ENCODE measurements around the gene CALHM6. TPM values are rescaled to one million over a fixed set of nuclear protein-coding genes. Genes with fewer than 3 reads are reported as not detected.

CALHM6 gene
- polyA plus RNA-seq, 1 of the 3 experiments (the other 2 are of a cell fraction): 0.51 TPM

- H3K4me1 ChIP-seq (ENCODE audit: control insufficient read depth in 1 of 2, insufficient read depth in 2 of 2, low read depth in 1 of 2, low read length in 1 of 2): no peaks in the 10 kb centered on the region; a peak in 1 of 4 replicates
- H2AFZ ChIP-seq (ENCODE audit: low read depth): no peak overlapping the region
- peaks cover 2% of the 10 kb centered on the region for H3F3A ChIP-seq (replicated peaks; ENCODE audit: insufficient read depth)
- no peak for DNase-seq
- no peaks in the 10 kb centered on the region for H3K9me3 ChIP-seq
- no peaks in the 10 kb centered on the region for H4K20me1 ChIP-seq (ENCODE audit: insufficient read depth)
- no peak overlapping the region for H3K4me2 ChIP-seq
- no peaks in the 10 kb centered on the region for H3K9me2 ChIP-seq
- H3K79me2 ChIP-seq (ENCODE audit: insufficient read depth): no peaks in the 10 kb centered on the region
- H3K4me3 ChIP-seq (ENCODE audit: low read depth in 2 of 2, low read length in 1 of 2): no peak overlapping the region
- H3K9ac ChIP-seq: no peak overlapping the region
- H3K36me3 ChIP-seq (replicated peaks in 1 of 2; ENCODE audit: control insufficient read depth in 1 of 2, insufficient read depth in 2 of 2, low read length in 1 of 2): no peaks in the 10 kb centered on the region
- POLR2A ChIA-PET: no interaction called here
- no peaks in the 10 kb centered on the region for H3K27me3 ChIP-seq (ENCODE audit: insufficient read depth)
- no peak for TF ChIP-seq USF1 (IDR thresholded peaks at IDR 0.05; ENCODE audit: borderline replicate concordance, low read depth)
- CTCF ChIA-PET: no interaction called here
- WGBS (ENCODE audit: low lambda C conversion rate): 91% methylated on average over 2 of the region's 2 CpGs
- no peak overlapping the region for H3K27ac ChIP-seq (ENCODE audit: low read depth in 2 of 2, low read length in 1 of 2)
Observed at GRCh38 chr6:116452531-116452930, 8.6 kb upstream of the CALHM6 start.

GRCh38 chr6:116456106-116456505 lies 5.1 kb upstream of the CALHM6 start:
- CTCF ChIA-PET: no interaction called here
- WGBS (ENCODE audit: low lambda C conversion rate): 68% methylated on average over 3 of the region's 3 CpGs
- H4K20me1 ChIP-seq (ENCODE audit: insufficient read depth): no peaks in the 10 kb centered on the region
- no peak overlapping the region for H3K4me3 ChIP-seq (ENCODE audit: low read depth in 2 of 2, low read length in 1 of 2)
- H3K9me2 ChIP-seq: no peaks in the 10 kb centered on the region
- no peak overlapping the region for H3K9ac ChIP-seq
- H3K27me3 ChIP-seq (ENCODE audit: insufficient read depth): no peaks in the 10 kb centered on the region
- no peak for DNase-seq
- H3K27ac ChIP-seq (ENCODE audit: low read depth in 2 of 2, low read length in 1 of 2): no peak overlapping the region
- TF ChIP-seq FOXJ3 (CRISPR knock-in tag; IDR thresholded peaks at IDR 0.05): no peak
- no peak for TF ChIP-seq TEAD4 (IDR thresholded peaks at IDR 0.05; ENCODE audit: borderline replicate concordance, insufficient read depth)
- TF ChIP-seq CHD2 (IDR thresholded peaks at IDR 0.05; ENCODE audit: low read length, partially characterized antibody): no peak
- no peak for TF ChIP-seq SIN3A (IDR thresholded peaks at IDR 0.05; ENCODE audit: borderline replicate concordance, low read depth, low read length)
- no peaks in the 10 kb centered on the region for H3K9me3 ChIP-seq
- POLR2A ChIA-PET: no interaction called here
- H2AFZ ChIP-seq (ENCODE audit: low read depth): no peak overlapping the region
- H3K79me2 ChIP-seq (ENCODE audit: insufficient read depth): no peaks in the 10 kb centered on the region
- H3K4me2 ChIP-seq: no peak overlapping the region
- no peaks in the 10 kb centered on the region for H3F3A ChIP-seq (replicated peaks; ENCODE audit: insufficient read depth)
- no peaks in the 10 kb centered on the region for H3K36me3 ChIP-seq (replicated peaks in 1 of 2; ENCODE audit: control insufficient read depth in 1 of 2, insufficient read depth in 2 of 2, low read length in 1 of 2)
- H3K4me1 ChIP-seq (ENCODE audit: control insufficient read depth in 1 of 2, insufficient read depth in 2 of 2, low read depth in 1 of 2, low read length in 1 of 2): no peaks in the 10 kb centered on the region

DNA sequence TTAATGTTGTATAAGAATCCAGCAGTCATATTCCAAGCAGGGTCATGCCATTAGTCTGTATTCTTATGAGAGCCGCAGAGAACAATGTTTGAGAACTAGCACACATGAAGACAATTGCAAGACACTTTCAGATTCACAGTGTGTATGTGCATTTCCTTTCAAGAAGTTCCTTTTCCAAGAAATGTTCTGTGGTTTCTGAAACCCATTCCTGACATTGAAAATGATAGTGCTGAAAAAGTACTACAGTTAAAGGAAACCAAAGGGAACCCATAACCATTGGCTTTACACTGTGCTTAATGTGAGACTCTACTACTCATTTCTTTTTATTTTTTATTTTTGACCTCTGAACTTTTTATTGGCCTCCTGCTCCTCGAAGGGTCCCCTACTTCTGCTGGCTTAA lies 4.2 kb upstream of the CALHM6 start:
- Histone ChIP-seq H2AFZ (ENCODE audit: low read depth) (no peak overlapping the region), H3K36me3 (replicated peaks in 1 of 2; ENCODE audit: control insufficient read depth in 1 of 2, insufficient read depth in 2 of 2, low read length in 1 of 2) (no peaks in the 10 kb centered on the region), H3K4me2 (no peak overlapping the region), H3F3A (replicated peaks; ENCODE audit: insufficient read depth) (no peaks in the 10 kb centered on the region), H3K4me3 (ENCODE audit: low read depth in 2 of 2, low read length in 1 of 2) (no peak overlapping the region), H3K79me2 (ENCODE audit: insufficient read depth) (no peaks in the 10 kb centered on the region), H3K9me2 (no peaks in the 10 kb centered on the region), H3K9me3 (no peaks in the 10 kb centered on the region), H3K27ac (ENCODE audit: low read depth in 2 of 2, low read length in 1 of 2) (no peak overlapping the region), H3K9ac (no peak overlapping the region), H3K4me1 (ENCODE audit: control insufficient read depth in 1 of 2, insufficient read depth in 2 of 2, low read depth in 1 of 2, low read length in 1 of 2) (peaks cover 0 to 2% of the 10 kb centered on the region in 2 experiments; a peak in 1 of 4 replicates), H3K27me3 (ENCODE audit: insufficient read depth) (no peaks in the 10 kb centered on the region), H4K20me1 (ENCODE audit: insufficient read depth) (no peaks in the 10 kb centered on the region)
- POLR2A ChIA-PET: no interaction called here
- WGBS (ENCODE audit: low lambda C conversion rate): 42% methylated on average over 2 of the region's 2 CpGs
- DNase-seq: no peak
- CTCF ChIA-PET: no interaction called here
- TF ChIP-seq, protein P1, sequence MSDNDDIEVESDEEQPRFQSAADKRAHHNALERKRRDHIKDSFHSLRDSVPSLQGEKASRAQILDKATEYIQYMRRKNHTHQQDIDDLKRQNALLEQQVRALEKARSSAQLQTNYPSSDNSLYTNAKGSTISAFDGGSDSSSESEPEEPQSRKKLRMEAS (IDR thresholded peaks at IDR 0.05; ENCODE audit: low read depth): no peak
